CD4-positive, alpha-beta T cell treated with Interleukin-4 for 4 hours (primary cell): ENCODE results near the gene SRSF2.
"Not testable (repeated sequence)": the region's sequence is repeated elsewhere in the genome, so short reads cannot be mapped to it uniquely, and the experiment has no call there.

Experiments used
- DNase-seq: peaks from one replicate; pipeline ENCODE4 v3.0.0-alpha.2; 2020

SRSF2 gene, protein sequence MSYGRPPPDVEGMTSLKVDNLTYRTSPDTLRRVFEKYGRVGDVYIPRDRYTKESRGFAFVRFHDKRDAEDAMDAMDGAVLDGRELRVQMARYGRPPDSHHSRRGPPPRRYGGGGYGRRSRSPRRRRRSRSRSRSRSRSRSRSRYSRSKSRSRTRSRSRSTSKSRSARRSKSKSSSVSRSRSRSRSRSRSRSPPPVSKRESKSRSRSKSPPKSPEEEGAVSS

GRCh38 chr17:76737082-76737675 is at the start of gene SRSF2:
Gene SRSF2, minus strand, starts transcription at chr17:76737331. Its CDS starts 171 bp downstream, at chr17:76737160.
- peak; percentile 99 for DNase-seq

- DNase-seq, result no peak
Measured at GRCh38 chr17:76784926-76785325, 47.8 kb upstream of the SRSF2 start.

GRCh38 chr17:76783146-76783545 is 46.0 kb upstream of the SRSF2 start:
- no peak for DNase-seq

DNA sequence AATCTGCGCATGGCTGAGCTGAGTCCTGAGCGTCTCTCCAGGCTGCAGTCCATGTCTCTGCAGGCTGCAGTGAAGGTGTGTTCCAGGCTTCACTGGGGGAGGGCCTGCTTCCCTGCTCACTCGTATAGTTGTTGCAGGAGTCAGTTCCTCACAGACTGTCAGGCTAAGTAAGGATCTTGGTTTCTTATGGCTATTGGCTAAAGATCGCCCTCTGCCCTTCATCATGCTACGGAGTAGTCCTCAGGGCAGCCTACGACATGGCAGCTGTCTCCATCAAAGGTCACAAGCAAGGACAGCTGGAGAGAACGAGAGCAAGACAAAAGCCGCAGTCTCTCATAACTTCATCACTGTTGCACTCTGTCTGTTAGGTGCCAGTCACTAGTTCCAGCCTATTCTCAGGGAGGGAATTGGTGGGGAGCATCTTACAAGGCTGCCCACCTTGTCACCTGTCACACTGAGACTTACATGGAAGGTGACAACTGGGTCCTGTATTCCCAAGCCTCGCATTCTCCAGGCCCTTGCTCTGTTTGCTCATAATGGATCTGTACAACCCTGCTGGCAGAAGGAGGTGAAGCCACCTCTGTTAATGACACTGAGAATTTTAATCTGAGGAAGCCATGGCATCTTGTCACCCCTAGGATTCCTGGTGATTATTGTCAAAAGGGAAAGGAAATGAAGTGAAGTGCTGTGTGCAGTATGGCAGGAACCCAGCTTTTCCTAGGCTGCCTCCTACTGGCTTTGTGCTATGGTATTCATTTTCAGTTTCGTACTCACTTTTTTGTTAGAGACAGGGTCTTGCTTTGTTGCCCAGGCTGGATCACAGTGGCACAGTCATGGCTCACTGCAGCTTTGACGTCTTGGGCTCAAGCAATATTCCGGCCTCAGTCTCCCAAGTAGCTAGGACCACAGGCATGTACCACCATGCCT is 44.2 kb upstream of the SRSF2 start:
- peak; percentile 11 for DNase-seq

DNA sequence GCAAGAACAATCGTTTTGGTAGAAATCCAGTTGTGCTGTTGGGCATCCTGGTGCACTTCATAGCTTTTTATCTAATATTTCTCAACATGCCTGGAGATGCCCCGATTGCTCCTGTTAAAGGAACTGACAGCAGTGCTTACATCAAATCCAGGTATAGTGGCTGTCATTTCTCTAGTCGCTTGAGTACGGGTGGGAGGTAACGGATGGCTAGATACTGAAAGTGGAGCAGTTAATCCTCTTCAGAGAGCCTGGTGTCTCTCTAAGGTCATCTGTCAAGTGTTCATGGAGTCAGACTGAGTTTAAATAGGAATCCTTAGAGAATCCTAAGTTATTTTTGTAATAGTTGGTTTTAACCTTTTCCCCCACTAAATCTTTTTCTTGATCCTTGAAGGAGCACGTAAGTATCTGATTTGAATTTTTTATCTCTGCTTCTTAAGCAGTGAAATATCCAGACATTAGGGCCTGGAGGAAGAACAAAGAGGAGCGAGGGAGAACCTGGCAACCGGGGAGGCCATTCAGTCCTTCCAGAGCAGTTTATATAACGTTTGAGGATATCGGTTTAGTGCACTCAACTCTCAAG is 38.0 kb upstream of the SRSF2 start:
- no peak for DNase-seq

- DNase-seq, result peak; percentile 93
Measured at GRCh38 chr17:76772842-76773525, 35.9 kb upstream of the SRSF2 start.

DNA sequence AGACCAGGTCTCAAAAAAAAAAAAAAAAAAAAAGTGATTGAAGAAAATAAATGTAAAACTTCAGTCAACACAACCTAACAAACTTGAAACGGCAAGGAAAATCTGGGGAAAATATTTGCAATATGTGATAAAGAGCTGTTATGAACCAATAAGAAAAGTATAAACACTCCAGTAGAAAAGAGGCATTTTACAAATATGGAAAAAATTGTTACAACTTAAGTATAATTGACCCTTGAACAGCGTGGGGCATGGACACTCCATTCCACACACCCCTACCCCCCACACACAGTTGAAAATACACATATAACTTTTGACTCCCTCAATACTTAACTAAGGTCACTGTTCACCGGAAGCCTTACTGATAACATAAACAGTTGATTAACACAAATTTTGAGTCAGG is 21.4 kb upstream of the SRSF2 start:
- no peak for DNase-seq

- no peak for DNase-seq
Measured at GRCh38 chr17:76757256-76757655, 20.1 kb upstream of the SRSF2 start.

- DNase-seq, result no peak
Measured at GRCh38 chr17:76755285-76755684, 18.2 kb upstream of the SRSF2 start.

DNA sequence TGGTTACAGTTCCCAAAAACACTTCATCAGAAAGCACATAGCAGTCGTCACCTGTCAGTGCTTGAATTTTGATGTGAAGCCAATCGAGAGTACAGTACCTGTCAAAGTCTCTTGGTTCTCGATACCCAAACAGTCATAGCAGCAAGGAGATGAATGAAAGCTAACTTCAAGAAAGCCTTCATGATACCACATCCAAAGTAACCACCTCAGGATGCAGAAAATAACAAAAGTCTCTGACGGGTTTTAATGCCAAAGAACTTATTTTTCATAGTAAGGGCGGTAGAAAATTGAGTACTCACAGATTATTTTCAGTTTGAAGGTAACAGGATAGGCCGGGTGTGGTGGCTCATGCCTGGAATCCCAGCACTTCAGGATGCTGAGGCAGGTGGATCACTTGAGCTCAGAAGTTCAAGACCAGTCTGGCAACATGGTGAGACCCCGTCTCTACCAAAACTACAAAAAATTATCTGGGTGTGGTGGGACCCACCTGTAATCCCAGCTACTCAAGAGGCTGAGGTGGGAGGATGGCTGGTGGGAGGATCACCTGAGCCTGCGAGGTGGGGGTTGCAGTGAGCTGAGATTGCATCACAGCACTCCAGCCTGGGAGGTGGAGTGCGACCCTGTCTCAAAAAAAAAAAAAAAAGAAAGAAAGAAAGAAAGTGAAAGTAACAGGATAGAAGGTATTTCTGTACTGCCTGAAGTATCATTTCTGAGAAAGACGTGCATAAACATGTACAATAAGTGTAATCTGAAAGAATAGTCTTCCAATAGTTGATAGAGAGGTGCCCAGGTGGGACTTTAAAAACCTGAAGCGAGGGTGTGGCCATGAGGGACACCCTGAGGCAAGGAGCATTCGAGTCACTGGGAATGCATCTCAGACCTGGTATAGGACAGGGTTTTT is 16.2 kb upstream of the SRSF2 start:
- peak; percentile 70 for DNase-seq

GRCh38 chr17:76752006-76752405 is 14.9 kb upstream of the SRSF2 start:
- DNase-seq, result peak; percentile 70

GRCh38 chr17:76751416-76751993 is 14.4 kb upstream of the SRSF2 start:
- no peak for DNase-seq

DNA sequence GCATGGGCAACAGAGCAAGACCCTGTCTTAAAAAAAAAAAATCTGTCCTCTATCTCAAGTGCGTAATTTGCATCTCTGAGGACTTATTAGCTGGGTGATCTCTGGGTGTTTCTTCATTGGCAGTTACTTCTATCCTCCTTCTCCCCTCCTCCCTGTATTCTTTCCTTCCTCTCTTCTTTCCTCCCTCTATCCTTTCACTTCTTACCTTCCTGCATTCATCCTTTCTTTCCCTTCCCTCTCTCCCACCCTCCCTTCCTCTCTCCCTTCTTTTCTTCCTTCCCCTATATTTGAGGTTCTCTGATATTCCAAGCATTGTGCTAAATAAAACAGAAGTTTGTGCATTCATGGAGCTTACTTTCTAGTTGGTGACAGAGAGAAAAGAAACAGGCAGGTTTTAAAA is 11.5 kb upstream of the SRSF2 start:
- DNase-seq, result no peak

DNA sequence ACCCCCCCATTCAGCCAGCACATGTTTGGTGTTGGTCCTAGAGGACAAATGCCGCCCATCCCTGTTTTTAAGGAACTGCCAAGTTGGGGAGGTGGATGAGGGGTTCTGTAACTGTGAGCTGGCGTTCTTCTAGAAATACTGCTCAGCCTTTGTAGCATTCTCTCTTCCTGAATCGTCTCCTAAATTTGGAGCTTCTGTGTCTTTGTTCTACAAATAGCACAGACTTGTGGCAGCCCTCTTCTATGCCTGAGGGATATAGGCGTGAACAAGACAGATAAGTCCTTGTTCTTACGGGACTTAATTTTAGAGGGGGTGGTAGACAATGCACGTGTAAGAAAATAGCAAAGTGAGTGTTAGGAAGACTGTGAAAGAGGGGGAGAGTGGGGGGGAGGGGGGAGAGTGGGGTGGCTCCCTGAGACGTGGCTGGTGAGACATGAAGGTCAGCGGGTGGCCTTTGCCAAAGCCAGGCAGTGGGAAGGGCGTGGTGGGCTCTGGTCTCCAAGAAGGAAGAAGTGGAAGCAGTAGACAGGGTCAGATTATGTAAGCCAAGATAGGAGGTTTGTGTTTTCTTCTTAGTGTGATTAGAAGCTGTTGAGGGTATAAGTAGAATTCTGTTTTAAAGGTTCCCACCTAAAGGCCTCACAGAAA is 10.7 kb upstream of the SRSF2 start:
- DNase-seq, result no peak

DNA sequence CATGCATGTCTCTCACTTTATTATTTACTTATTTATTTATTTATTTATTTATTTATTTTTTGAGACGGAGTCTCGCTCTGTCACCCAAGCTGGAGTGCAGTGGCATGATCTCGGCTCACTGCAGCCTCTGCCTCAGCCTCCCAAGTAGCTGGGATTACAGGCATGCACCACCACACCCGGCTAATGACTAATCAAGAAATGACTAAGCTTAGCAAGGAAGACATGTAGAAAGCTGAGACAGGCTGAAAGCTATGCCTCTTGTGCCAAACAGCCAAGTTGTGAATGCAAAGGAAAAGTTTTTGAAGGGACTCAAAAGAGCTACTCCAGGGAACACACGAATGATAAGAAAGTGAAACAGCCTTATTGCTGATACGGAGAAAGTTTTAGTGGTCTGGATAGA is 8.7 kb upstream of the SRSF2 start:
- not testable (repeated sequence) for DNase-seq

GRCh38 chr17:76744747-76745146 is 7.6 kb upstream of the SRSF2 start:
- DNase-seq, result no peak

DNA sequence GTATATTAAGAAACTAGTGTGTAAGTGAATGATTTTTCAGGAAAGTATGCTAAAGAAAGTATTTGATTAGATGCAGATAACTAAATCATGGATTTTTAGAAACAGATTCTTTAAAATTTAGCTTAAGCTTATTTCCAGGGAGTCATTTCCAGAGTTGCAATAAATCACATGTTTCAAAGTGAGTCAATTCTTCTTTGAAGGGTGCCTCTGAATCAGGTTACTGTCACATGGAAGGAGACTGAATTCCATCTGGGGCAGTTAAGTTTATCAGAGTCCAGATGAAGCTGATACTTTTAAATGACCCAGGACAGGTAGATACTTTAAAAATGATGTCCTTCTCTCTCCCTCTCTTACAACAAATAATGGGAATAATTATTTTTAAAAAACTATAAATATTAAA is 5.8 kb upstream of the SRSF2 start:
- DNase-seq, result no peak

DNA sequence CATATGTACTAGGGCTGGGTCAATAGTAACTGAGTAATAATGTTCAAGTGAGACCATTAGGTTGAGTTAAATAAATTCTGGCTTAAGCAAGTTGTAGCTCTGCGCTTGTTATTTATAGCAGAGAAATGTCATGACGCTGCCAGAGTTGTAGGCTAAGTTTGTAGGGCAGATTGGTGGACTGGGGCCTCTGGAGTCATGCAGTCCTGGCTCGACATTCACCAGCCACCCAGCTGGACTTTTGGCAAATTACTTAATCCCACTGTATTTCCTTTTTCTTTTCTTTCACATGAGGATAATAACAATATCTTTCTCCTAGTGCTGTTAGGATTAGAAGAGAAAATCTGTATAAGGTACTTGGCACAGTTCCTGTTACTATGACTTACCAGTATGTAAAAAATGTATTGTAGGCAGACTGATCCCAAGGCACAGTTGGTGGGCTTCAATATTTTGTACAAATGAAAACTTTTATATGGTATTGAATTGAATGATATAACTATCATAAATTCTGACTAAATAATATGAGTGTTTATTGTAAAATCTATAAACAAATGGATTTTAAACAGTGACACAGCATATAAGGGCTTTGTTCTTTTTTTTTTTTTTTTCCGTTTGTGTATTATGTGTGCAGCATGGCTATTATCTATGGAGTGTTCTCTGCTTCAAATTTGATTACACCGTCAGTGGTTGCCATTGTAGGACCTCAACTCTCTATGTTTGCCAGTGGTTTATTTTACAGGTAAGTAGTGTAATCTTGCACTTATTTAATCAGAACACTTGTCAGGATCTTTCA is 3.4 kb upstream of the SRSF2 start:
- DNase-seq, result no peak

DNA sequence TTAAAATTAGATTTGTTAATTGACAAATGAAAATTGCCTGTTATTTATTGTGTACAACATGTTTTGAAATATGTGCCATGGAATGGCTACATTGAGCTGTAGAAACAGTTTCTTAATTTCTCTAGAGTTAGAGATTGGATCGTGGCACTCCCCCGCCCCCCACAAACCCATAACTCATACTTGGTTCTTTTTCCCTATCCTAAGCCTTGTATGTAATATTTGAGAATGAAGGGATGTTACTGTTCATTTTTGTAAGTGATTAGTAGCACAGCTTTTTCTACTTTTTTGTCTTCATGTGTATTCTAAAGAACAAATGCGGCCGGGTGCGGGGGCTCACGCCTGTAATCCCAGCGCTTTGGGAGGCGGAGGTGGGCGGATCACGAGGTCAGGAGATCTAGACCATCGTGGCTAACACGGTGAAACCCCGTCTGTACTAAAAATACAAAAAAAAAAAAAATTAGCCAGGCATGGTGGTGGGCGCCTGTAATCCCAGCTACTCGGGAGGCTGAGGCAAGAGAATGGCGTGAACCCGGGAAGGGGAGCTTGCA is 2.5 kb upstream of the SRSF2 start:
- not testable (repeated sequence) for DNase-seq

- no peak for DNase-seq
Measured at GRCh38 chr17:76738468-76738850, 1.3 kb upstream of the SRSF2 start.
